ENCODE results near the gene SORCS2. TPM values are rescaled to one million over a fixed set of nuclear protein-coding genes. Genes with fewer than 3 reads are reported as not detected.

SORCS2 gene
- total and polyA plus RNA-seq, 2 of the 4 experiments (the other 2 are of a cell fraction) = 0.36 to 0.62 TPM

DNA sequence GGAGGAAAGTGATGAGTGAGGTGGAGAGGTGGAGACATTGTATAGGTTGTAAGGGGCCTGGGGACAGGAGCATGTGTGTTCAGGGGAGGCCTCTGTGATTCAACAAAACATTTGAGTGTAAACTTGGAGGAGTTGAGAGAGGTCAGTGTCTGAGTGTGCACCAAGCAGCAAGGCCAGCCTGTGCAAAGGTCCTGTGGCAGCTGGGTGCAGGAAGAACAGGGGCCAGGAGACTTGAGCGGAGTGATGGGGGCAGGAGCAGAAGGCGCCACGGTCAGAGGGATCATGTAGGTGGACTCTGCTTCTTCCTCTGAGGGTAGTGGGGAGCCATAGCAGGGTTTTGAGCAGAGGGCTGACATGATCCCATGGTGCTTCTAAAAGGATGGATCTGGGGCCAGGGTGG lies 252.0 kb downstream of the SORCS2 start:
- in situ Hi-C loops (cut with MboI; ENCODE audit: low sequenced_read_pairs) = no loop called here
- Histone ChIP-seq H3K23ac (ENCODE audit: low read depth, low read length) (no peak overlapping the region), H3K79me1 (ENCODE audit: low read depth in 1 of 2, low read length in 2 of 2) (no peaks in the 10 kb centered on the region), H3K14ac (replicated peaks; ENCODE audit: low read depth, low read length) (no peak overlapping the region), H2BK120ac (ENCODE audit: low read depth, low read length) (no peak overlapping the region), H2AK9ac (replicated peaks; ENCODE audit: low read depth, low read length, poor library complexity) (no peak overlapping the region), H2AFZ (replicated peaks; ENCODE audit: low read length, poor library complexity) (no peak overlapping the region), H3K18ac (ENCODE audit: low read depth, low read length) (no peak overlapping the region), H4K20me1 (ENCODE audit: insufficient read depth, low read length) (no peaks in the 10 kb centered on the region), H3K9me3 (ENCODE audit: control insufficient read depth, insufficient read depth, low read length) (no peaks in the 10 kb centered on the region), H4K8ac (ENCODE audit: low read depth in 2 of 2, low read length in 2 of 2) (no peak overlapping the region), H3K9ac (ENCODE audit: low read depth, low read length) (no peak overlapping the region), H2BK5ac (ENCODE audit: low read depth, low read length, poor library complexity, severe bottlenecking) (no peak overlapping the region), H3K4me1 (ENCODE audit: control insufficient read depth, insufficient read depth, low read length) (no peaks in the 10 kb centered on the region), H3K36me3 (ENCODE audit: control insufficient read depth, insufficient read depth, low read length) (no peaks in the 10 kb centered on the region), H2AK5ac (ENCODE audit: low read depth, low read length) (no peak overlapping the region), H3K4me2 (ENCODE audit: low read depth, low read length) (no peak overlapping the region), H4K5ac (ENCODE audit: low read depth, low read length) (no peak overlapping the region), H3K56ac (ENCODE audit: extremely low read depth, insufficient read depth, low read length) (no peak overlapping the region), H4K91ac (ENCODE audit: insufficient read depth, low read depth, low read length) (no peak overlapping the region), H3K27ac (ENCODE audit: insufficient read depth, low read length) (no peak overlapping the region), H3K27me3 (ENCODE audit: control insufficient read depth, insufficient read depth, low read length) (peaks cover 23% of the 10 kb centered on the region), H2BK15ac (ENCODE audit: low read depth, low read length) (no peak overlapping the region), H3K4me3 (ENCODE audit: insufficient read depth, low read depth, low read length) (no peak overlapping the region), H2BK20ac (ENCODE audit: low read depth, low read length) (no peak overlapping the region), H3K9me1 (ENCODE audit: insufficient read depth, low read length) (no peaks in the 10 kb centered on the region), H3K4ac (ENCODE audit: low read depth, low read length) (no peak overlapping the region)
- TF ChIP-seq CEBPB (IDR thresholded peaks at IDR 0.05; ENCODE audit: low read depth, low read length) = no peak
- no peak for TF ChIP-seq NFE2L2 (IDR thresholded peaks at IDR 0.05; ENCODE audit: low read depth, low read length)
- no peak for TF ChIP-seq CHD1 (IDR thresholded peaks at IDR 0.05; ENCODE audit: low read depth, low read length)
- no peak for TF ChIP-seq BHLHE40 (IDR thresholded peaks at IDR 0.05; ENCODE audit: low read depth, low read length)
- TF ChIP-seq SMC3 (IDR thresholded peaks at IDR 0.05; ENCODE audit: low read depth, low read length) = no peak
- no peak for TF ChIP-seq RAD21 (IDR thresholded peaks at IDR 0.05; ENCODE audit: low read length)
- no peak for TF ChIP-seq MXI1 (IDR thresholded peaks at IDR 0.05; ENCODE audit: borderline replicate concordance, low read depth, low read length)
- no peak for TF ChIP-seq USF2 (IDR thresholded peaks at IDR 0.05; ENCODE audit: low read depth, low read length)
- TF ChIP-seq RFX5 (IDR thresholded peaks at IDR 0.05; ENCODE audit: low read depth, low read length) = no peak
- TF ChIP-seq MAFK (IDR thresholded peaks at IDR 0.05; ENCODE audit: low read depth, low read length) = no peak
- TF ChIP-seq, protein P1, sequence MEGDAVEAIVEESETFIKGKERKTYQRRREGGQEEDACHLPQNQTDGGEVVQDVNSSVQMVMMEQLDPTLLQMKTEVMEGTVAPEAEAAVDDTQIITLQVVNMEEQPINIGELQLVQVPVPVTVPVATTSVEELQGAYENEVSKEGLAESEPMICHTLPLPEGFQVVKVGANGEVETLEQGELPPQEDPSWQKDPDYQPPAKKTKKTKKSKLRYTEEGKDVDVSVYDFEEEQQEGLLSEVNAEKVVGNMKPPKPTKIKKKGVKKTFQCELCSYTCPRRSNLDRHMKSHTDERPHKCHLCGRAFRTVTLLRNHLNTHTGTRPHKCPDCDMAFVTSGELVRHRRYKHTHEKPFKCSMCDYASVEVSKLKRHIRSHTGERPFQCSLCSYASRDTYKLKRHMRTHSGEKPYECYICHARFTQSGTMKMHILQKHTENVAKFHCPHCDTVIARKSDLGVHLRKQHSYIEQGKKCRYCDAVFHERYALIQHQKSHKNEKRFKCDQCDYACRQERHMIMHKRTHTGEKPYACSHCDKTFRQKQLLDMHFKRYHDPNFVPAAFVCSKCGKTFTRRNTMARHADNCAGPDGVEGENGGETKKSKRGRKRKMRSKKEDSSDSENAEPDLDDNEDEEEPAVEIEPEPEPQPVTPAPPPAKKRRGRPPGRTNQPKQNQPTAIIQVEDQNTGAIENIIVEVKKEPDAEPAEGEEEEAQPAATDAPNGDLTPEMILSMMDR (conservative IDR thresholded peaks at IDR 0.05; ENCODE audit: low read depth, low read length) = no peak
- no peak for TF ChIP-seq MAZ (IDR thresholded peaks at IDR 0.05; ENCODE audit: borderline replicate concordance, low read depth, low read length)
- no peak for TF ChIP-seq RCOR1 (IDR thresholded peaks at IDR 0.05; ENCODE audit: insufficient replicate concordance, low read length)
- no peak for TF ChIP-seq POLR2A (IDR thresholded peaks at IDR 0.05; ENCODE audit: low read depth, low read length)
- no peak for TF ChIP-seq FOS (IDR thresholded peaks at IDR 0.05; ENCODE audit: low read depth, low read length)
- TF ChIP-seq, protein P2, sequence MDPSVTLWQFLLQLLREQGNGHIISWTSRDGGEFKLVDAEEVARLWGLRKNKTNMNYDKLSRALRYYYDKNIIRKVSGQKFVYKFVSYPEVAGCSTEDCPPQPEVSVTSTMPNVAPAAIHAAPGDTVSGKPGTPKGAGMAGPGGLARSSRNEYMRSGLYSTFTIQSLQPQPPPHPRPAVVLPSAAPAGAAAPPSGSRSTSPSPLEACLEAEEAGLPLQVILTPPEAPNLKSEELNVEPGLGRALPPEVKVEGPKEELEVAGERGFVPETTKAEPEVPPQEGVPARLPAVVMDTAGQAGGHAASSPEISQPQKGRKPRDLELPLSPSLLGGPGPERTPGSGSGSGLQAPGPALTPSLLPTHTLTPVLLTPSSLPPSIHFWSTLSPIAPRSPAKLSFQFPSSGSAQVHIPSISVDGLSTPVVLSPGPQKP (IDR thresholded peaks at IDR 0.05; ENCODE audit: borderline replicate concordance, low read depth, low read length) = no peak
- no TSS peak for BruUV-seq (replicated peaks)
- 18% methylated on average over 3 of the region's 3 CpGs; no CpG with 5 or more reads in 1 of the 2 experiments for WGBS, 2 experiments (ENCODE audit: extremely low coverage in 2 of 2, insufficient read length in 1 of 2)
- ChIA-PET POLR2A (ENCODE audit: unreplicated experiment) (no interaction called here), CTCF (interaction anchor here (0.6 kb wide), 1 partner anchor 578 kb away, joined by 3 read pairs; no protein-coding TSS in a partner anchor)
- intact Hi-C loops (cut with micrococcal nuclease) = no loop called here
- DNase-seq (no peak), ATAC-seq (ENCODE audit: low read depth) (no peak)
- dilution Hi-C loops (cut with HindIII; ENCODE audit: low sequenced_read_pairs, unreplicated experiment) = no loop called here
